Neural progenitor cell (in vitro differentiated cells): Measurements from ENCODE around the gene TRIML2.

ENCODE experiments used
- CTCF ChIP-seq: fragments of 200-600 bp; sonication (generic); IDR thresholded peaks from 2 replicates; pipeline ENCODE4 v1.5.1; 2017; ENCODE audit warnings: antibody characterized with exemption, mild to moderate bottlenecking
- EZH2 ChIP-seq: fragments of 200-600 bp; sonication (generic); IDR thresholded peaks from 2 replicates; pipeline ENCODE4 v1.6.1; 2017; ENCODE audit warnings: antibody characterized with exemption, mild to moderate bottlenecking, moderate library complexity

- TF ChIP-seq CTCF (no peak), EZH2 (no peak)
Measured at GRCh38 chr4:188046657-188047056, 62.7 kb downstream of the TRIML2 start.
